Thoracic aorta (tissue), 2 donors: ENCODE data around the gene SETD2. TPM values are rescaled to one million over a fixed set of nuclear protein-coding genes. Genes with fewer than 3 reads are reported as not detected.
"Not testable (repeated sequence)": the region's sequence is repeated elsewhere in the genome, so short reads cannot be mapped to it uniquely, and the experiment has no call there.

Source experiments
- ATAC-seq: fragments of 150-250 bp; one replicate; pipeline ENCODE4 v1.8.0; 2017; ENCODE audit warnings: low read depth; ENCODE audit not compliant: insufficient number of reproducible peaks, low FRiP score
- DNase-seq: peaks from one replicate; pipeline ENCODE4 v3.0.0-alpha.2; 2020; ENCODE audit warnings: low spot score
- H3K27ac ChIP-seq, 2 donors: fragments of 200-600 bp; sonication (generic); 1 replicate in 1 of 2; 2 replicates in 1 of 2; pipeline ENCODE4 v1.5.1; 2016; ENCODE audit warnings: mild to moderate bottlenecking in 2 of 2, moderate library complexity in 2 of 2
- H3K27me3 ChIP-seq: fragments of 200-600 bp; sonication (generic); replicated peaks from 2 replicates; pipeline ENCODE4 v1.6.0; 2016; ENCODE audit warnings: mild to moderate bottlenecking; ENCODE audit not compliant: insufficient read depth
- H3K36me3 ChIP-seq: fragments of 200-600 bp; sonication (generic); one replicate; pipeline ENCODE4 v1.5.1; 2016
- H3K4me1 ChIP-seq, 2 donors: fragments of 200-600 bp; sonication (generic); 1 replicate in 1 of 2; 2 replicates in 1 of 2; pipeline versions ENCODE4 v1.5.1 to v1.6.0; 2016; ENCODE audit warnings: low read depth in 2 of 2, mild to moderate bottlenecking in 1 of 2; ENCODE audit not compliant: control insufficient read depth in 1 of 2
- H3K4me3 ChIP-seq: fragments of 200-600 bp; sonication (generic); 2 replicates; pipeline ENCODE4 v1.5.1; 2016; ENCODE audit warnings: mild to moderate bottlenecking
- H3K9me3 ChIP-seq: fragments of 200-600 bp; sonication (generic); 2 replicates; pipeline ENCODE4 v1.5.1; 2016
- total RNA-seq, 2 donors: library from RNA; depleted of rRNA; stranded (reverse); fragments of >200 nt; gene quantifications; one replicate each; pipeline versions ENCODE4 v1.1.0 to v1.2.3, GENCODE V29; 2016
- TF ChIP-seq, protein P1 (sequence below): fragments of 200-600 bp; sonication (generic); IDR thresholded peaks from one replicate; pipeline ENCODE4 v1.5.1; 2019; ENCODE audit warnings: antibody characterized with exemption

The SETD2 gene
- total RNA-seq, 2 donors from 2014 or later, result 44.3 to 78.9 TPM

DNA sequence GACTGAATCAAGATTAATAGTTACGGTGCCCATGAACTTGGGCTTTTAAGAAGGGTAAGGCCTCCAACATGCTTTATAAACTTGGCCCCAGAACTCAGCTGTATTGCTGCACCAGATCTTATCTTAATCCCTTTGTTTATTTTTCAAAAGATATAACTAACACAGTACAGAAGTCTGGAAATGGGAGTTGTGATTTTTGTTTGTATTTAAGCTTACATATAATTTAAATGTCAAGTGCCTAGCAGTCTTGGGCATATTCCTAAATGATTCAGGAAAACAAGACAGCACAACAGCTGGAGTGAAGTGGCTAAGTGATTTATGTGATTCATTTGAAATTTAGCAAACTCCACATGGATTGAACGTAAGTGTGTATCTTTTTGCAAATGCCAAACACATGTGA, 128.3 kb downstream of the SETD2 start:
- TF ChIP-seq, protein P1, sequence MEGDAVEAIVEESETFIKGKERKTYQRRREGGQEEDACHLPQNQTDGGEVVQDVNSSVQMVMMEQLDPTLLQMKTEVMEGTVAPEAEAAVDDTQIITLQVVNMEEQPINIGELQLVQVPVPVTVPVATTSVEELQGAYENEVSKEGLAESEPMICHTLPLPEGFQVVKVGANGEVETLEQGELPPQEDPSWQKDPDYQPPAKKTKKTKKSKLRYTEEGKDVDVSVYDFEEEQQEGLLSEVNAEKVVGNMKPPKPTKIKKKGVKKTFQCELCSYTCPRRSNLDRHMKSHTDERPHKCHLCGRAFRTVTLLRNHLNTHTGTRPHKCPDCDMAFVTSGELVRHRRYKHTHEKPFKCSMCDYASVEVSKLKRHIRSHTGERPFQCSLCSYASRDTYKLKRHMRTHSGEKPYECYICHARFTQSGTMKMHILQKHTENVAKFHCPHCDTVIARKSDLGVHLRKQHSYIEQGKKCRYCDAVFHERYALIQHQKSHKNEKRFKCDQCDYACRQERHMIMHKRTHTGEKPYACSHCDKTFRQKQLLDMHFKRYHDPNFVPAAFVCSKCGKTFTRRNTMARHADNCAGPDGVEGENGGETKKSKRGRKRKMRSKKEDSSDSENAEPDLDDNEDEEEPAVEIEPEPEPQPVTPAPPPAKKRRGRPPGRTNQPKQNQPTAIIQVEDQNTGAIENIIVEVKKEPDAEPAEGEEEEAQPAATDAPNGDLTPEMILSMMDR, result no peak
- no peak for ATAC-seq
- peaks cover 33% of the 10 kb centered on the region for H3K36me3 ChIP-seq

DNA sequence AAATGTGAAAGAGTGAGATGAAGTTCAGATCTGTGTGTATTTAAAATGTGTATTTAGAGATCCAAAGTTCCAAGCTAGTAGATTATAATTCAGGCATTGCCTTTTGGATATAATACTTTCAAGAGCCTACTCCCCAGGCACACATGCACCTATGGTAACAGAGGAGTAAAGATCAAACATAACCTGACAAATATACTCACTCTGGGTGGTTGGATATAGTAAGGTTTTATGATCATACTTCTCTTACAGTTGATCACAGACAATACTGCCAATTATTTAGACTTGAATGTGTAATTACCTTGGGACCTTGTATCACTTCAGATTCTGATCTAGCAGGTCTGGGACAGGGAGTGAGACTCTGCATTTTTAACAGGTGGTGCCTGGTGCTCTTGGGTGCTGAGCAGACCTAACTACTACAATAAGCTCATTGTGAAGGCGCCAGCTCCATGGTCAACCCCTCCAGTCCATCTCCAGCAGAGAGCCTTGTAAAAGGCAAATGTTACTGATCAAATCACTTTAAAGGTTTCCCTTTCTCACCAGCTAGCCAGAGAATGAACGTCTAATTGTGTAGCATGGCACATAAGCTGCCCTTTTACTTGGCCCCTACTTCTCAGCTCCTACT, 128.9 kb downstream of the SETD2 start:
- DNase-seq (no peak), ATAC-seq (no peak)
- Histone ChIP-seq H3K27me3 (no peaks in the 10 kb centered on the region), H3K36me3 (peaks cover 31% of the 10 kb centered on the region), H3K27ac (no peak overlapping the region), H3K4me3 (no peak overlapping the region), H3K4me1 (no peaks in the 10 kb centered on the region), H3K9me3 (no peaks in the 10 kb centered on the region)
- TF ChIP-seq, protein P1, result no peak

More for the DNA sequence above, 128.3 kb downstream of the SETD2 start:
- no peak overlapping the region for H3K4me3 ChIP-seq
- DNase-seq, result no peak
- no peak overlapping the region for H3K27ac ChIP-seq
- no peaks in the 10 kb centered on the region for H3K9me3 ChIP-seq
- no peaks in the 10 kb centered on the region for H3K4me1 ChIP-seq
- no peaks in the 10 kb centered on the region for H3K27me3 ChIP-seq

DNA sequence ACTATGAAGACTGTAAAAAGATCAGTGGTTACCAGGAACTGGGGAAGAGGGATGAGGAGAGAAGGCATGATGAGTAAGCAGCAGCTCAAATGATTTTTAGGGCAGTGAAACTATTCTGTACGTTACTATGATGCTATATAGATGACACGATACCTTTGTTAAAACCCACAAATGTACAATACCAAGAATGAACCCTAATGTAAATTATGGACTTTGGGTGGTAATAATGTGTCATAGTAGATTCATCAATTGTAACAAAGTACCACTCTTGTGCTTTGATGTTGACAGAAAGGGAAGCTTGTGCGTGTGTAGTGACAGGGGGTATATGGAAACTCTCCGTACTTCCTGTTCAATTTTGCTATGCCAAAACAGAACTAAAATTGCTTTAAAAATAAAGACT, 132.9 kb downstream of the SETD2 start:
- not testable (repeated sequence) for ATAC-seq, DNase-seq, H3K9me3 ChIP-seq, H3K4me1 ChIP-seq, H3K27me3 ChIP-seq, H3K27ac ChIP-seq, H3K4me3 ChIP-seq
- H3K36me3 ChIP-seq, result peaks cover 18% of the 10 kb centered on the region

DNA sequence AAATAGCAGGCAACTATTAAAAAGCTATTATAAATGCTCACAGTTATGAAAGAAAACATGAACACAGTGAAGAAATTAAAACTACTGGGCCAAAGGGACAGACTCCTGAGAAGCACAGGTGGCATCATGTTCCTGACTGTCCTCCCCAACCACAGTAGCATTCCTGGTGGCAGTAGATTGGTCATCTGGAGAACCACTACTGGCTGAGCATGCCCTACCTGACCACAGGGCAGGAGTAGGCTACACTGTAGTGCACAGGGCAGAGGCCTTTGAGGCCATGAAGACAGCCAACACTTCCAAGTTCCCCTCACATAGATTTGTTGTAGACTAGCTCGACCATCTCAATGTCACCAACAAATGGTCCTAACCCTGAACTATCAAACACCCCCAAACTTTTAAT, 135.2 kb downstream of the SETD2 start:
- no peaks in the 10 kb centered on the region for H3K4me1 ChIP-seq
- no peaks in the 10 kb centered on the region for H3K27me3 ChIP-seq
- H3K4me3 ChIP-seq, result no peak overlapping the region
- TF ChIP-seq, protein P1, result no peak
- no peaks in the 10 kb centered on the region for H3K9me3 ChIP-seq
- no peak for DNase-seq
- H3K36me3 ChIP-seq, result peaks cover 2% of the 10 kb centered on the region
- no peak for ATAC-seq
- no peak overlapping the region for H3K27ac ChIP-seq

DNA sequence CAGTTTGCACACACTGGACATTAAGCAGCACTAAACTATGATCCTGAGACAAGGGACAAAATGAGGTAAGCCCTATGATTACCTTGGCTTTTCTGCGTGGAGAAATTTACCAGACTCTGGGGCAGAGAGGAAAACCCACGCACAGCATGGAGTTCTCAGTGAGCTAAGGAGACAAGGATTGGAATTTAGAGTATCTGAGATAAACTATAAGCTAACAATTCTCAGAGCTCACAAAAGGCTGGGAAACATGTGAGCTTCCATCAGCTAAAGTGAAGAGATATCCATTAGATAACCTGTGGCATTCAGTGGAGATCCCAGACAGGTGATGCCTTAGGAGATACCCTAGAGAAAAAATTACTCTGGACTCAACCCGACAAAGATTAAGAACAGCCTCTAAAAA, 135.8 kb downstream of the SETD2 start:
- no peak for ATAC-seq
- Histone ChIP-seq H3K27me3 (no peaks in the 10 kb centered on the region), H3K9me3 (no peaks in the 10 kb centered on the region), H3K27ac (no peak overlapping the region), H3K36me3 (peaks cover under 1% of the 10 kb centered on the region), H3K4me1 (no peaks in the 10 kb centered on the region), H3K4me3 (no peak overlapping the region)
- no peak for DNase-seq
- TF ChIP-seq, protein P1, result no peak

DNA sequence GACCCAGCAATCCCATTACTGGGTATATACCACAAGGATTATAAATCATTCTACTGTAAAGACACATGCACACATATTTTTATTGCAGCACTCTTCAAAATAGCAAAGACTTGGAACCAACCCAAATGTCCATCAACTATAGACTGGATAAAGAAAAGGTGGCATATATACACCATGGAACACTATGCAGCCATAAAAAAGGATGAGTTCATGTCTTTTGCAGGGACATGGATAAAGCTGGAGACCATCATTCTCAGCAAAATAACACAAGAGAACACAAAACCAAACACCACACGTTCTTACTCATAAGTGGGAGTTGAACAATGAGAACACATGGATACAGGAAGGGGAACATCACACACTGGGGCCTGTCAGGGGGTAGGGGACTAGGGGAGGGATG, 137.5 kb downstream of the SETD2 start:
- not testable (repeated sequence) for H3K27ac ChIP-seq, H3K27me3 ChIP-seq, DNase-seq, ATAC-seq, H3K4me3 ChIP-seq, H3K9me3 ChIP-seq, H3K4me1 ChIP-seq, H3K36me3 ChIP-seq
